ENCODE data around the gene ABAT. TPM values are rescaled to one million over a fixed set of nuclear protein-coding genes. Genes with fewer than 3 reads are reported as not detected.

The ABAT gene
- total and polyA plus RNA-seq, 2 donors from 2014 or later, result 9.6 to 34.0 TPM

DNA sequence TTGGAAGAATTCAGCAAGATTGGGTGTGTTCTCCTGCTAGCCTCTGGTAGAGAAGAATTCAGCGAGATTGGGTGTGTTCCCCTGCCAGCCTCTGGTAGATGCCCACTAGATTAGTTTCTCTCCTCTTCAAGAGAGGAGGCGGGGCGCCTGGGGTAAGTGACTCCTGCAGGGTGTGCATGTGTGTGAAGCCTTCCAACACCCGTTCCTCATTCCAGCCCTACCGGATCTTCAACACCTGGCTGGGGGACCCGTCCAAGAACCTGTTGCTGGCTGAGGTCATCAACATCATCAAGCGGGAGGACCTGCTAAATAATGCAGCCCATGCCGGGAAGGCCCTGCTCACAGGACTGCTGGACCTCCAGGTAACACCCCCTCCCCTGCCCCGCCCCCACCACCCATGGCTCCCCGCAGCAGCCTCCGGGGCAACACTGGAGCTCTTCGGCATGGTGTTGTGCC is 101.7 kb downstream of the ABAT start:
- Histone ChIP-seq H3K4me3 (ENCODE audit: low read length in 3 of 3) (no peak overlapping the region), H3K27ac (ENCODE audit: low read depth in 2 of 2, low read length in 2 of 2) (no peak overlapping the region), H3K4me1 (ENCODE audit: control insufficient read depth in 2 of 3, insufficient read depth in 2 of 3, low read depth in 1 of 3, low read length in 3 of 3) (no peaks in the 10 kb centered on the region), H3K36me3 (ENCODE audit: control insufficient read depth in 2 of 3, insufficient read depth in 3 of 3, low read length in 3 of 3) (peaks cover 7 to 44% (median 33%) of the 10 kb centered on the region in 3 donors), H3K27me3 (ENCODE audit: control insufficient read depth, insufficient read depth, low read length) (no peaks in the 10 kb centered on the region), H3K9me3 (ENCODE audit: control insufficient read depth in 2 of 3, insufficient read depth in 1 of 3, low read length in 3 of 3) (no peaks in the 10 kb centered on the region), H3K9ac (ENCODE audit: low read length in 3 of 3) (no peak overlapping the region)
- intact Hi-C loops (cut with DNase I), result no loop called here
- FAIRE-seq (no peak), DNase-seq (peak in 1 of 5 donors; percentile 7)
- TF ChIP-seq, protein P1, sequence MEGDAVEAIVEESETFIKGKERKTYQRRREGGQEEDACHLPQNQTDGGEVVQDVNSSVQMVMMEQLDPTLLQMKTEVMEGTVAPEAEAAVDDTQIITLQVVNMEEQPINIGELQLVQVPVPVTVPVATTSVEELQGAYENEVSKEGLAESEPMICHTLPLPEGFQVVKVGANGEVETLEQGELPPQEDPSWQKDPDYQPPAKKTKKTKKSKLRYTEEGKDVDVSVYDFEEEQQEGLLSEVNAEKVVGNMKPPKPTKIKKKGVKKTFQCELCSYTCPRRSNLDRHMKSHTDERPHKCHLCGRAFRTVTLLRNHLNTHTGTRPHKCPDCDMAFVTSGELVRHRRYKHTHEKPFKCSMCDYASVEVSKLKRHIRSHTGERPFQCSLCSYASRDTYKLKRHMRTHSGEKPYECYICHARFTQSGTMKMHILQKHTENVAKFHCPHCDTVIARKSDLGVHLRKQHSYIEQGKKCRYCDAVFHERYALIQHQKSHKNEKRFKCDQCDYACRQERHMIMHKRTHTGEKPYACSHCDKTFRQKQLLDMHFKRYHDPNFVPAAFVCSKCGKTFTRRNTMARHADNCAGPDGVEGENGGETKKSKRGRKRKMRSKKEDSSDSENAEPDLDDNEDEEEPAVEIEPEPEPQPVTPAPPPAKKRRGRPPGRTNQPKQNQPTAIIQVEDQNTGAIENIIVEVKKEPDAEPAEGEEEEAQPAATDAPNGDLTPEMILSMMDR (IDR thresholded peaks at IDR 0.05; ENCODE audit: borderline replicate concordance, extremely low read depth, insufficient read depth), result no peak

DNA sequence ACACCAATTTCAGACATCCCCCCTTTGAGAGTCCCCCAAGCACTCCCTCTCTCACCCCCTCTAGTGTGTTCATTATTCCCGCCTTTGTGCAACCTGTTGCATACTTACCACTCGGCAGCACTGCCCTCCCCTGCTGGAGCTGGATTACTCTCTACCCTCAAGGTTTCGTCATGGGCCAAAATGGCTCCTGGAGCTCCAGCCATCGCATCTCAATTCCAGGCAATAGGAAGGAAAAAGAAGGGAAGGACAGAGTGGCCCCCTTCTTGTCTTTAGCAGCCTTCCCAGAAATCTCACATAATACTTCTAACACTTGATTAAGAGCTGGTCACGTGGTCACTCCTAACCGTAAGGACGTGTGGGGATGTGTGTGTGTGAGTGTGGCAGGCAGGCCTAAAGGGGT is 102.8 kb downstream of the ABAT start:
- intact Hi-C loops (cut with DNase I), result no loop called here
- Histone ChIP-seq H3K4me3 (ENCODE audit: low read length in 3 of 3) (no peak overlapping the region), H3K27me3 (ENCODE audit: control insufficient read depth, insufficient read depth, low read length) (no peaks in the 10 kb centered on the region), H3K27ac (ENCODE audit: low read depth in 2 of 2, low read length in 2 of 2) (no peak overlapping the region), H3K36me3 (ENCODE audit: control insufficient read depth in 2 of 3, insufficient read depth in 3 of 3, low read length in 3 of 3) (peaks cover 7 to 37% (median 33%) of the 10 kb centered on the region in 3 donors), H3K9me3 (ENCODE audit: control insufficient read depth in 2 of 3, insufficient read depth in 1 of 3, low read length in 3 of 3) (no peaks in the 10 kb centered on the region), H3K9ac (ENCODE audit: low read length in 3 of 3) (no peak overlapping the region), H3K4me1 (ENCODE audit: control insufficient read depth in 2 of 3, insufficient read depth in 2 of 3, low read depth in 1 of 3, low read length in 3 of 3) (no peaks in the 10 kb centered on the region)
- TF ChIP-seq, protein P1 (IDR thresholded peaks at IDR 0.05; ENCODE audit: borderline replicate concordance, extremely low read depth, insufficient read depth), result no peak
- no peak for FAIRE-seq
- no peak for DNase-seq

- intact Hi-C loops (cut with DNase I), result loop anchor here (10.0 kb wide), 1 partner anchor 117 kb away; no protein-coding TSS in a partner anchor
Observed at GRCh38 chr16:8781797-8782196, 107.4 kb downstream of the ABAT start.

More at GRCh38 chr16:8781797-8782196, 107.4 kb downstream of the ABAT start:
- TF ChIP-seq, protein P1 (IDR thresholded peaks at IDR 0.05; ENCODE audit: borderline replicate concordance, extremely low read depth, insufficient read depth), result no peak
- Histone ChIP-seq H3K9me3 (ENCODE audit: control insufficient read depth in 2 of 3, insufficient read depth in 1 of 3, low read length in 3 of 3) (no peaks in the 10 kb centered on the region), H3K4me1 (ENCODE audit: control insufficient read depth in 2 of 3, insufficient read depth in 2 of 3, low read depth in 1 of 3, low read length in 3 of 3) (no peaks in the 10 kb centered on the region), H3K9ac (ENCODE audit: low read length in 3 of 3) (no peak overlapping the region), H3K27ac (ENCODE audit: low read depth in 2 of 2, low read length in 2 of 2) (no peak overlapping the region), H3K27me3 (ENCODE audit: control insufficient read depth, insufficient read depth, low read length) (no peaks in the 10 kb centered on the region), H3K4me3 (ENCODE audit: low read length in 3 of 3) (no peak overlapping the region), H3K36me3 (ENCODE audit: control insufficient read depth in 2 of 3, insufficient read depth in 3 of 3, low read length in 3 of 3) (peaks cover 0 to 16% (median 10%) of the 10 kb centered on the region in 3 donors)
- FAIRE-seq (no peak), DNase-seq (no peak)
